GM20000 (cell line): ENCODE data around the gene ARL6.

Source experiments
- DNase-seq: peaks from one replicate; pipeline ENCODE4 v3.0.0; 2012; ENCODE audit warnings: low spot score
- TF ChIP-seq, protein P1 (sequence below): IDR thresholded peaks from 2 replicates; pipeline ENCODE4 v1.5.1; 2012; ENCODE audit warnings: mild to moderate bottlenecking, control low read depth; ENCODE audit errors: extremely low read depth, missing control alignments

Gene ARL6

DNA sequence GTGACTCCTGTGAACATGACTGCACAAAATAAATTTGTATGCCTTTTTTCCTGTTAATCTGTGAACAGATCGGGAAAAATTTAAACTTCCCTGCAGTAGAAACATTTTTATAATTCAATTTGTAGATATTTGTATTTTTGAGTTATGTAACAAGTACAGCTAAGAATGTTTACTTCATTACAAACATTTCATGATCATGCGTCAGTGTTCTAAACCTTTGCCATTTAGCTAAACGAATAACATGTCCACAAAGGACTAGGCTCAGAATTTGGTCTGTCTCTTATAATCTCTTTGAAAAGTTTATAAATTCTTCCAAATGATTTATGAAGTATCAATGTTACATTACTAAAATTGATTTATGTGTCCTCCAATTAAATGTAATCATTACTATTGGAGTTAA, 39.9 kb downstream of the ARL6 start:
- TF ChIP-seq, protein P1, sequence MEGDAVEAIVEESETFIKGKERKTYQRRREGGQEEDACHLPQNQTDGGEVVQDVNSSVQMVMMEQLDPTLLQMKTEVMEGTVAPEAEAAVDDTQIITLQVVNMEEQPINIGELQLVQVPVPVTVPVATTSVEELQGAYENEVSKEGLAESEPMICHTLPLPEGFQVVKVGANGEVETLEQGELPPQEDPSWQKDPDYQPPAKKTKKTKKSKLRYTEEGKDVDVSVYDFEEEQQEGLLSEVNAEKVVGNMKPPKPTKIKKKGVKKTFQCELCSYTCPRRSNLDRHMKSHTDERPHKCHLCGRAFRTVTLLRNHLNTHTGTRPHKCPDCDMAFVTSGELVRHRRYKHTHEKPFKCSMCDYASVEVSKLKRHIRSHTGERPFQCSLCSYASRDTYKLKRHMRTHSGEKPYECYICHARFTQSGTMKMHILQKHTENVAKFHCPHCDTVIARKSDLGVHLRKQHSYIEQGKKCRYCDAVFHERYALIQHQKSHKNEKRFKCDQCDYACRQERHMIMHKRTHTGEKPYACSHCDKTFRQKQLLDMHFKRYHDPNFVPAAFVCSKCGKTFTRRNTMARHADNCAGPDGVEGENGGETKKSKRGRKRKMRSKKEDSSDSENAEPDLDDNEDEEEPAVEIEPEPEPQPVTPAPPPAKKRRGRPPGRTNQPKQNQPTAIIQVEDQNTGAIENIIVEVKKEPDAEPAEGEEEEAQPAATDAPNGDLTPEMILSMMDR: no peak
- DNase-seq: no peak

DNA sequence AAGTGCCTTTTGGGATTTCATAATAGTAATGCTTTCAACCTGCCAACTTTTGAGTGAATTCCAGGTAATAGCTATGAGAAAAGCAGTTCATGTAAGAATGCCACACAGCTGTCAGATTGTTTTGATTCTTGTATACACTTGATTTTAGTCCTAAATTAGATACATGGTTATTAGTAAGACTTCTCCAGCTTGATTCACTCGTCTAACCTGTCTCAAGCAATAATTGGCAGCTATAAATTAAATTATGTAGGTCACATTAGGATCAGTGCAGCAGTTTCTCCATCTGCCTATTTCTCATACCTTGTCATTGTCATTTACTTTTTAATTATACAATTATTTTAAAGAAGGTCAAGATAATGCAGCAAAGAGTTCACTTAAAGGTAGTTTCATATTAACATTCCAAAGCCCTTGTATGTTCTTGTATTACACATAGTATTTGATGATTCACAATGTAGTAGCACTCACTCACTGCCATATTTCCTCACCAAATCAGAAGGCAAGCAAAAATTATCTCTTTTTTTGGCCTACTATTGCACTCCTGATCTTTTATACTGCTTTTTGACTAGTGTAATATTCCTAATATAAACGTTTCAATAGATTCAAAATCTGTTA, 46.3 kb downstream of the ARL6 start:
- DNase-seq: no peak
- TF ChIP-seq, protein P1: no peak

DNA sequence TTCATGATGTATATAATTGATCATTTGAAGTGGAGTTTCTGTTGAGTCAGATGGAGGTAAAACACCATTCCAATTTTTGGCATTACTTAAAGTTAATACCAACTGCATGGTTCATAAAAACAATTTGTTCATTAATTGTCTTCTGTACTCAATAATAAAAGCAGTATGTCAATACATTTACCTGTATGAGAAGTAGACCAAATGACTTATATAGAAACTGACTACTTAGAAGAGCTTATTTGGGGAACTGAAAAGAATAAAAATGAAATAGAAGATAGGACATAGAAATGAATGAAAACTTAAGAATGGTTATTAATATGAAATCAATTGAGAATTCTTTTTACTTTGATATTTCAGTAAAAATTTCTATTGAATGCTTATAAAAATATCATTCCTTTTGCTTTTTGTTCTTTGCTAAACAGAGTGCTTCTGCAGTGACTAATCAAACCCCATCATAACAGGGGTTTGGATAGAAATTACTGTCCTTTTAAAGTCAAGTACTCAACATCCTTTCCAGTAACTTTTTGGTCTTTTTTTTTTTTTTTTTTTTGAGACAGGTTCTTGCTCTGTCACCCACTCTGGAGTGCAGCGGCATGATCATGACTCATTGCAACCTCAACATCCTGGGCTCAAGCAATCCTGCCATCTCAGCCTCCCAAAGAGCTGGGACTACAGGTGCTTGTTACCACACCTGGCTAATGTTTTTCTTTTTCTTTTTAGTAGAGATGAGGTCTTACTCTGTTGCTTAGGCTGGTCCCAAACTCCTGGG, 50.8 kb downstream of the ARL6 start:
- DNase-seq: no peak
- TF ChIP-seq, protein P1: no peak

DNA sequence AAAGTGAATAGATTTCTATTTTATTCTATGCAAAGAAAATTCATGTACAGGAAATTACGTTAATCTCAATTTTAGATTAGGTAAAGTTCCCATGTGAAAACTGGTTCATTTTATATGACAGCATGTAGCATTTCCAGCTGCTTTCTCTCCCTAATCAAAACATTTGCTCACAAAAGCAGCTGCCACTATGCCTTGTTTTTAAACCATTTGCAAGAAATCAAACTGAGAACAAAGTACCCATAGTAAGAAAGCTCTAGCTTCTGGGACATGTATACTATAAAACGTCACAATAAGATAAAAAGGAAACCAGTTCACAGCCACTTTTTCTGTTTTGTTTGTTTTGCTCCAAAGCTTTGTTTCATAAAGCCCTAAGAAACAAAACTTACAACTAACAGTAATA, 52.3 kb downstream of the ARL6 start:
- DNase-seq: no peak
- TF ChIP-seq, protein P1: no peak

DNA sequence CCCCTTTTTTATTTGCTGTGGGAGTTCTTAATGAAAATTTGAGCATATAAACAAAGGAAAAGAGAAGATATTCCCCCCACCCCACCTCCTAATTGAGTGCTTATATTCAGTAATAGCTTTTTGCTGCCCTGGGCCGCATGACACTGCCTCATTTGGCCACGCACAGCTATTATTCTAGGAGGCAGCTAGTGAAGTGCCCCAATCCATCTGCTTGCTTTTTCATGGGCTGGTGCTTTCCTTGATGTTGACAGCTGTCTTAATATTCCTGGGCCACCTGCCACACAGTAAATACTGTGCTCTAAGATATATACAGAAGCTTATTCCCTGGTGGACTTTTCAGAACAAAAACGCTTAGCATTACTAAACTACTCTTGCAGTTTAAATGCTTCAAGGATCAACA, 53.4 kb downstream of the ARL6 start:
- DNase-seq: no peak
- TF ChIP-seq, protein P1: no peak

DNA sequence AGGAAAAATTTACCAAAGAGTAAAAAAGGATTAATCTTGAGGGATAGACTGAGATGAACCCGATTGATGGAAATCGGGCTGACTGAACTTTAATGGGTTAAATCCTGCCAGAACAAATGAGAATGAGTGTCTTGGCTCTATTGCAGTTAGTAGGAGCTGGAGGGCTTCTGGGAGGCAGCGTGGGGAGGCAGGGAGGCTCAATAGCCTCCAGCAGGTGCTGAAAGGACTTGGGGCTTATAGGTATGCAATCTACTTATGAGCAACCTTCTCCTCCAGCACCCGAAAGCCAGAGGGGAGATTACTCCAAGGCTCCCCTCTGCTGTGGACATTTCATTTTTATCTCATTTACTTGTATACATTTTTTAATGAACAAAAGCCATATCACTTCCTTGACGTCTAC, 56.2 kb downstream of the ARL6 start:
- TF ChIP-seq, protein P1: no peak
- no peak for DNase-seq

DNA sequence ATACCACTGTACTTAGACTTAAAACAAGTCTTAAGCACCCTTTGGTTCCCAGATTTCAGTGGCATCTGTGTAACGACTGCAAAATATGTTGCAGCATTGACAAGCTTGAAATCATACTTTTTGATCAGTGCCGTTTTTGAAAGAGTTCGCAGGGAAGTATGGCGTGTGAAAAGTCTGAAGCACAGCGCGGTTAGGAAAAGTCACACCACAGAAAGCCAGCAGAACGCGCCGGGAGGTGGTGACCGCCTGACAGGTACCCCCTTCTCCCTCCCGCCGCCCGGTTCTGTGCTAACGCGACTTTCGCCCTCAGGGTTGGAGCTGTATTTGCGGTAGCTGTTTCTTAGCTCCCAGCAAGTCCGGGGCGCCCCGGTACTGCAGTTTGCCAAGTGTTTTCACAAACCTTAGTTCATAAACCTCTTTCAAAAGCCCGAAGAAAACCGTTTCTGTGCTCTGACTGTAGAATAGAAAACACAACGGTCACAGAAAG, 56.8 kb downstream of the ARL6 start:
- no peak for DNase-seq
- TF ChIP-seq, protein P1: no peak
